HG03135 (cell line): Measurements from ENCODE around the gene HSPB7.
"Not testable (repeated sequence)": the region's sequence is repeated elsewhere in the genome, so short reads cannot be mapped to it uniquely, and the experiment has no call there.

Source experiments
- ATAC-seq: cut with Tn5 transposase; IDR thresholded peaks from one replicate; pipeline ENCODE4 v1.9.1; 2021; ENCODE audit warnings: mild to moderate bottlenecking, moderate library complexity; ENCODE audit not compliant: unreplicated experiment

HSPB7 gene

GRCh38 chr1:16023050-16023653 lies 5.3 kb upstream of the HSPB7 start:
- no peak for ATAC-seq

- no peak for ATAC-seq
These were observed 4.5 kb upstream of the HSPB7 start for GRCh38 chr1:16022393-16022792.

GRCh38 chr1:16021681-16022080 lies 3.8 kb upstream of the HSPB7 start, which contains the start of gene CLCNKA:
Gene CLCNKA (plus strand): TSS chr1:16022036. CDS start chr1:16022620, 584 bp downstream.
- no peak for ATAC-seq

GRCh38 chr1:16020878-16021277 lies 3.0 kb upstream of the HSPB7 start:
- not testable (repeated sequence) for ATAC-seq

- ATAC-seq: no peak
These were observed 2.5 kb upstream of the HSPB7 start for GRCh38 chr1:16020325-16020724.

- ATAC-seq: no peak
These were observed 1.9 kb upstream of the HSPB7 start for GRCh38 chr1:16019644-16020277.

- ATAC-seq: no peak
These were observed 1.2 kb upstream of the HSPB7 start for GRCh38 chr1:16018749-16019643.

- ATAC-seq: no peak
These were observed 465 bp upstream of the HSPB7 start for GRCh38 chr1:16018308-16018707.

- no peak for ATAC-seq
These were observed 775 bp downstream of the HSPB7 start for GRCh38 chr1:16017076-16017460.

GRCh38 chr1:16015960-16016901 lies 1.6 kb downstream of the HSPB7 start:
- ATAC-seq: no peak

GRCh38 chr1:16015491-16015890 lies 2.4 kb downstream of the HSPB7 start:
- no peak for ATAC-seq

- ATAC-seq: no peak
These were observed 3.0 kb downstream of the HSPB7 start for GRCh38 chr1:16014509-16015482.

- no peak for ATAC-seq
These were observed 4.0 kb downstream of the HSPB7 start for GRCh38 chr1:16013908-16014258.

- ATAC-seq: no peak
These were observed 4.5 kb downstream of the HSPB7 start for GRCh38 chr1:16013220-16013907.

GRCh38 chr1:16012590-16013219 lies 5.1 kb downstream of the HSPB7 start:
- ATAC-seq: no peak

- no peak for ATAC-seq
These were observed 5.8 kb downstream of the HSPB7 start for GRCh38 chr1:16011936-16012589.

GRCh38 chr1:16010837-16011236 lies 7.0 kb downstream of the HSPB7 start:
- no peak for ATAC-seq

GRCh38 chr1:16009678-16010077 lies 8.2 kb downstream of the HSPB7 start:
- ATAC-seq: no peak
